Esophagus (tissue), 2 donors: Measurements from ENCODE around the gene ADARB2. TPM values are rescaled to one million over a fixed set of nuclear protein-coding genes. Genes with fewer than 3 reads are reported as not detected.
A peak's percentile ranks its signal among the peaks of the same experiment; 100 is the strongest.

Experiments used
- H3K27ac ChIP-seq, 2 donors: one replicate each; pipeline ENCODE4 v1.5.1; 2013; ENCODE audit warnings: low read depth in 2 of 2, mild to moderate bottlenecking in 2 of 2, inconsistent platforms in 1 of 2, low read length in 1 of 2, moderate library complexity in 1 of 2
- H3K27me3 ChIP-seq, 2 donors: one replicate each; pipeline ENCODE4 v1.6.1; 2013; ENCODE audit warnings: low read length in 2 of 2, control low read depth in 1 of 2, mild to moderate bottlenecking in 1 of 2; ENCODE audit not compliant: insufficient read depth in 2 of 2, control insufficient read depth in 1 of 2
- H3K36me3 ChIP-seq, 2 donors: one replicate each; pipeline ENCODE4 v1.6.1; 2013; ENCODE audit warnings: low read length in 1 of 2; ENCODE audit not compliant: control insufficient read depth in 2 of 2, insufficient read depth in 2 of 2
- H3K4me1 ChIP-seq, 2 donors: one replicate each; pipeline ENCODE4 v1.6.1; 2013; ENCODE audit warnings: low read length in 1 of 2; ENCODE audit not compliant: control insufficient read depth in 2 of 2, insufficient read depth in 2 of 2
- H3K4me3 ChIP-seq, 2 donors: one replicate each; pipeline ENCODE4 v1.5.1; 2013; ENCODE audit warnings: low read length in 2 of 2, mild to moderate bottlenecking in 2 of 2, low read depth in 1 of 2, moderate library complexity in 1 of 2
- H3K9me3 ChIP-seq, 2 donors: one replicate each; pipeline ENCODE4 v1.6.1; 2013; ENCODE audit warnings: mild to moderate bottlenecking in 2 of 2, low read depth in 1 of 2, low read length in 1 of 2, moderate library complexity in 1 of 2; ENCODE audit not compliant: control insufficient read depth in 2 of 2, insufficient read depth in 1 of 2
- WGBS, 2 donors: extraction: QIAGEN DNeasy Blood & Tissue Kit; methylation state at CpG; one replicate each; pipeline ENCODE4 v1.1.7; 2013; 5-methylcytosine and 5-hydroxymethylcytosine counted together
- polyA plus RNA-seq, 2 donors: library from polyadenylated mRNA; stranded (reverse); fragments of 200-250 nt; gene quantifications; one replicate each; pipeline ENCODE4 v1.2.3, GENCODE V29; 2013
- donor health status: healthy with polysubstance abuse.
- donor health status: Bipolar disorder and iron deficiency.

Gene ADARB2
- polyA plus RNA-seq, 2 donors, result 0.33 to 0.65 TPM

- H3K4me3 ChIP-seq, result no peak overlapping the region
- no peaks in the 10 kb centered on the region for H3K36me3 ChIP-seq
- peaks cover 0 to 2% of the 10 kb centered on the region in 2 donors for H3K9me3 ChIP-seq
- 58 to 66% methylated on average over 14 of the region's 14 CpGs for WGBS, 2 donors
- no peaks in the 10 kb centered on the region for H3K4me1 ChIP-seq
- H3K27me3 ChIP-seq, result no peaks in the 10 kb centered on the region
- H3K27ac ChIP-seq, result no peak overlapping the region
Measured at GRCh38 chr10:1739751-1740150, 2.4 kb upstream of the ADARB2 start.

- H3K4me3 ChIP-seq, result no peak overlapping the region
- no peaks in the 10 kb centered on the region for H3K36me3 ChIP-seq
- no peaks in the 10 kb centered on the region for H3K27me3 ChIP-seq
- H3K27ac ChIP-seq, result no peak overlapping the region
- peaks cover 0 to 2% of the 10 kb centered on the region in 2 donors for H3K9me3 ChIP-seq
- H3K4me1 ChIP-seq, result no peaks in the 10 kb centered on the region
- WGBS, 2 donors, result 55 to 58% methylated on average over 5 of the region's 5 CpGs
Measured at GRCh38 chr10:1738950-1739349, 1.6 kb upstream of the ADARB2 start.

- H3K36me3 ChIP-seq, result no peaks in the 10 kb centered on the region
- no peaks in the 10 kb centered on the region for H3K27me3 ChIP-seq
- H3K27ac ChIP-seq, result peak overlapping the region; percentile 56 to 60
- 1% methylated on average over 13 to 17 of the region's 17 CpGs for WGBS, 2 donors
- H3K4me3 ChIP-seq, result peak overlapping the region; percentile 49 to 58
- no peaks in the 10 kb centered on the region for H3K4me1 ChIP-seq
- peaks cover 0 to 2% of the 10 kb centered on the region in 2 donors for H3K9me3 ChIP-seq
Measured at GRCh38 chr10:1736972-1737221, 428 bp downstream of the ADARB2 start.

- H3K4me1 ChIP-seq, result no peaks in the 10 kb centered on the region
- no peaks in the 10 kb centered on the region for H3K27me3 ChIP-seq
- H3K4me3 ChIP-seq, result peak overlapping the region; percentile 49 to 58
- H3K36me3 ChIP-seq, result no peaks in the 10 kb centered on the region
- 4 to 5% methylated on average over 43 of the region's 43 CpGs for WGBS, 2 donors
- peaks cover 0 to 2% of the 10 kb centered on the region in 2 donors for H3K9me3 ChIP-seq
- no peak overlapping the region for H3K27ac ChIP-seq
Measured at GRCh38 chr10:1736144-1736971, 967 bp downstream of the ADARB2 start.

GRCh38 chr10:1735562-1735961 lies 1.8 kb downstream of the ADARB2 start:
- H3K9me3 ChIP-seq, result peaks cover 0 to 2% of the 10 kb centered on the region in 2 donors
- H3K27ac ChIP-seq, result no peak overlapping the region
- WGBS, 2 donors, result 60 to 72% methylated on average over 8 of the region's 8 CpGs
- no peaks in the 10 kb centered on the region for H3K36me3 ChIP-seq
- no peaks in the 10 kb centered on the region for H3K4me1 ChIP-seq
- H3K4me3 ChIP-seq, result peak overlapping the region in 1 of 2 donors; percentile 8
- no peaks in the 10 kb centered on the region for H3K27me3 ChIP-seq

- H3K9me3 ChIP-seq, result no peaks in the 10 kb centered on the region
- H3K27ac ChIP-seq, result no peak overlapping the region
- 63 to 69% methylated on average over 3 of the region's 3 CpGs for WGBS, 2 donors
- H3K4me3 ChIP-seq, result no peak overlapping the region
- H3K36me3 ChIP-seq, result no peaks in the 10 kb centered on the region
- no peaks in the 10 kb centered on the region for H3K4me1 ChIP-seq
- H3K27me3 ChIP-seq, result no peaks in the 10 kb centered on the region
Measured at GRCh38 chr10:1734288-1734687, 3.0 kb downstream of the ADARB2 start.

GRCh38 chr10:1733720-1734119 lies 3.6 kb downstream of the ADARB2 start:
- 89 to 90% methylated on average over 8 of the region's 8 CpGs for WGBS, 2 donors
- Histone ChIP-seq H3K4me1 (no peaks in the 10 kb centered on the region), H3K4me3 (no peak overlapping the region), H3K27ac (no peak overlapping the region), H3K9me3 (no peaks in the 10 kb centered on the region), H3K27me3 (no peaks in the 10 kb centered on the region), H3K36me3 (no peaks in the 10 kb centered on the region)

GRCh38 chr10:1732564-1732996 lies 4.7 kb downstream of the ADARB2 start:
- Histone ChIP-seq H3K36me3 (no peaks in the 10 kb centered on the region), H3K4me1 (no peaks in the 10 kb centered on the region), H3K9me3 (no peaks in the 10 kb centered on the region), H3K27ac (no peak overlapping the region), H3K4me3 (peak overlapping the region; percentile 30 to 47), H3K27me3 (no peaks in the 10 kb centered on the region)
- WGBS, 2 donors, result 33% methylated on average over 17 of the region's 17 CpGs

- no peaks in the 10 kb centered on the region for H3K36me3 ChIP-seq
- no peak overlapping the region for H3K27ac ChIP-seq
- no peaks in the 10 kb centered on the region for H3K27me3 ChIP-seq
- H3K9me3 ChIP-seq, result no peaks in the 10 kb centered on the region
- peaks cover 0 to under 1% of the 10 kb centered on the region in 2 donors for H3K4me1 ChIP-seq
- WGBS, 2 donors, result 71 to 80% methylated on average over 6 of the region's 6 CpGs
- no peak overlapping the region for H3K4me3 ChIP-seq
Measured at GRCh38 chr10:1731592-1731991, 5.7 kb downstream of the ADARB2 start.

GRCh38 chr10:1729751-1730150 lies 7.6 kb downstream of the ADARB2 start:
- 85 to 92% methylated on average over 3 of the region's 3 CpGs for WGBS, 2 donors
- Histone ChIP-seq H3K9me3 (no peaks in the 10 kb centered on the region), H3K4me3 (no peak overlapping the region), H3K27ac (no peak overlapping the region), H3K36me3 (no peaks in the 10 kb centered on the region), H3K27me3 (no peaks in the 10 kb centered on the region), H3K4me1 (peaks cover 0 to 3% of the 10 kb centered on the region in 2 donors)
